Measurements from ENCODE around the gene PHACTR1.
"Not testable (repeated sequence)": the region's sequence is repeated elsewhere in the genome, so short reads cannot be mapped to it uniquely, and the experiment has no call there.

PHACTR1 gene

GRCh38 chr6:12916006-12916405 lies 199.4 kb downstream of the PHACTR1 start:
- DNase-seq: no peak

GRCh38 chr6:12916420-12917136 lies 200.0 kb downstream of the PHACTR1 start:
- DNase-seq: no peak

GRCh38 chr6:12921467-12921866 lies 204.9 kb downstream of the PHACTR1 start:
- no peak for DNase-seq

DNA sequence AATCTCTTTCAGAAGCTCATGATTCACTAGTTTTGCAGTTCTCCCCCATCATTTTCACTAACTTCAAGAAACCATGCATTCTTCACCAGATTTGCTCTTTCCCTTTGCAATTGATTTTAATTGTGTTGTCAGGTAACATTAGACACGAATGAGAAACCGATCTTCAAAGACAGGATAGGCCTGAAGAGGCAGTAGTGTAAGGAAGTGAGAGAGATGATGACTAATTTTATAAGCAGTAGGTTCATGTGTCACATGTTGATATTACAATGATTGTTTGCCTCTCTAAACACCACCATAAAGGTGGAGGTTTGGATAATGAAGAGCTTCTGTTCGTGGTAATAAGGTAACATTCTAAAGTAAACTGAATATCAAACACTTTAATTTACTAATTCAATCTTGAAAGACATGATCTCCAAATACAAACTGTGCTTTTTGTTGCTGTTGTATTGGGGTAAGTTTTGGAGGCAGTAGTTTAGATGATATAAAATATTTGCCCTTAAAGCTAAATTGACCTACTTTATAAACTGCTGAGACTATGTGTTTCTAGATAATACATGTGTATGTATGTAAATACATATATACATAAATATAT lies 207.2 kb downstream of the PHACTR1 start:
- no peak for DNase-seq

- no peak for DNase-seq
Observed at GRCh38 chr6:12924911-12925310, 208.3 kb downstream of the PHACTR1 start.

DNA sequence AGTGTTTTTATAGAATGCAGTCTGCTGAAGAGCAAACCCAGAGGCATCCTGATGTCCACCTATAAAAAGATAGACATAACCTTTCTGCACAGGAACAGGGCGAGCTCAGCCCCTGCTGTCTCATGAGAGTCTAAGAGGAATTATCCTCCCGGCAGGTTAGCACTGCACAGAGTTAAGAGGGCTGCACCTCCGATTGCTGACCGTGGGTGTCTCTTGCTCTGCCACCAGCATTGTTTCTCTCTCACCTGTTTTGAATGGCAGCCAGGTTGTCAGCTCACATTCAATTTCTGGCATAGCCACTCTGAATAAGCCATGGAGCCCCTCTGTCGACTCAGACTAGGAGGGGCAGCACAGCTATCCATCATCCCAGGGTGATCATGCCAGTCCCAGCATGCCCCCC lies 211.2 kb downstream of the PHACTR1 start:
- DNase-seq: no peak

- DNase-seq: no peak
Observed at GRCh38 chr6:12929678-12930077, 213.1 kb downstream of the PHACTR1 start.

DNA sequence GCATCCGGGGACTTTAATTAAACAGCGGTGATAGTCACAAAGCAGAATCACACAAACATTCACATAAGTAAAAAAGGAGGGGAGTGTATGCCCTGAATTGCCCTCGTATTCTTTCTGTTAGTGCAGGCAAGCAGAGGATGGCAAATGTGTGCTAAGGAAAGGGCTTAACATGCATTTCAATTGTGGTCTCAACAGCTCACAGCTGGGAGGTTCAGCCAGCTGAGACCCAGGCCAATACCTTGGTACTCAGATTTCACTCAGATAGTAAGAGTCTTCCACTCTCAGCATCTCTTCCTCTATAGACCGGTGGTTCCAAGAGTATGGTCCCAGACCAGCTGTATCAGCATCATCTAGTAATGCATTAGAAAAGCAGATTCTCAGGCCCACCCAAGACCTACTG lies 215.1 kb downstream of the PHACTR1 start:
- no peak for DNase-seq

DNA sequence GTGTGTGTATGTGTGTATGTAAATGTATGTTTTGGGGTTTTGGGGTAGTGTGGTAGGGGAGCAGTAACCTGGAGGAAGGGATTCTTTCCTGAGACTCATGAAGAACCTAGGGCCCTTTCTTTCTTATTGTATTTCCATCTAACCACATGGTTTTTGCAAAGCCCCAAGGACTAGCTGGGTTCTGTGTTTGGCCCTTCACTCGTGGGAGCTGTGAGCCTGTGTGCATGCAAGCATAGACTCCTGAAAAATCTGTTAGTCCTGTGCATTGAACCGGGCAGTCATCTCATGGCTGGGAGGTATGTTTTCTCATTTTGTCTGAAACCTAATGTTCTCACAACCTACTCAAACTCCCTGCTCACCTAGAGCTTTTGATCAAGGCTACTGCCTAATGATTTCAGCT lies 219.1 kb downstream of the PHACTR1 start:
- no peak for DNase-seq

DNA sequence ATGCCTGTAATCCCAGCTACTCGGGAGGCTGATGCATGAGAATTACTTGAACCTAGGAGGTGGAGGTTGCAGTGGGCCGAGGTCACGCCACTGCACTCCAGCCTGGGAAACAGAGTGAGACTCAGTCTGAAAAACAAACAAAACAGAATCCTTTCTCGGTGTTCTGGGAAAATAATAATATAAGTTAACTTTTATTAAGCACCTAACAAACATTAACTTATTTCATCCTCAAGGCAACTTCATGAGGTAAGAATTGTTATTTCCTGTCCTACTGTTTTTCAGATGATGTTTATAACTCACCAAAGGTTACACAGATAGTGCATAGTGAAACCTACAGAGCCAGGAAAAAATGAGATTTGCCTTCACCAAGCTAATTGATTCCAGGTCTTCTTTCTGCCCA lies 221.4 kb downstream of the PHACTR1 start:
- DNase-seq: no peak

DNA sequence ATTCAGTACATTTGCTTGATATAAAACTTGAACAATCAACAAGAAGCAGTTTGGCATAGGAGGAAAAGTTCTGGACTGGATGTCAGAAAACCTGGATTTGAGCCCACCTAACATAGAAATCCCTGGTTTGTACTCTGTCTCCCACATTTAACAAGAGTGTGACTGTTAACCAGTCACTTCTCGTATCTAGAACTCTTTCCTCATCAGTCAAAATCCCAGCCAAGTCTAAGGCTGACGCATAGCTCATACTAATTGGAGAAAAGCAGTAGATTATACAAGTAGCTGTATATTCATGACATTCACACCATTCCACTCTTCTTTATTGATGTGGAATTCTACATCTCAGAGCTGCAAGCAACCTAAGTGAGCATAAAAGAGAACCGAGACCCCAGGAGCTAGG lies 222.7 kb downstream of the PHACTR1 start:
- no peak for DNase-seq

DNA sequence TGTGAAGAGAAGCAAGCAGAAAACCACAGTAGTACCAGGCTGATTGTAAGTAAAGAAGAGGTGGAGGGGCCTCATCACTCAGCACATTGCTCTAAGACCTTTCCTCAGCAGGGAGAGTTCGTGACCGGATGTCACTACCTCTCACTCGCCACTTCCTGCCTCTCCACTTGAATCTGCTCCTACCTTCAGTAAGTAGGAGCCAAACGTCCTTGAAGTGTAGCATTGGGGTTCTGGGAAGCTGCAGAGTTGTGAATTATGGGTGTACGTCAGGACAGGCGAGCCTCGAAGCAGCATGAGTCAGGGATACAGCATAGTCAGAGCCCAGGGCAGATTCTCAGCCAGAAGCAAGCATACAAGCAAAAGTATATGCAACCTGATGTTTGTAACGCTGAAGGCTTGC lies 224.9 kb downstream of the PHACTR1 start:
- DNase-seq: no peak

DNA sequence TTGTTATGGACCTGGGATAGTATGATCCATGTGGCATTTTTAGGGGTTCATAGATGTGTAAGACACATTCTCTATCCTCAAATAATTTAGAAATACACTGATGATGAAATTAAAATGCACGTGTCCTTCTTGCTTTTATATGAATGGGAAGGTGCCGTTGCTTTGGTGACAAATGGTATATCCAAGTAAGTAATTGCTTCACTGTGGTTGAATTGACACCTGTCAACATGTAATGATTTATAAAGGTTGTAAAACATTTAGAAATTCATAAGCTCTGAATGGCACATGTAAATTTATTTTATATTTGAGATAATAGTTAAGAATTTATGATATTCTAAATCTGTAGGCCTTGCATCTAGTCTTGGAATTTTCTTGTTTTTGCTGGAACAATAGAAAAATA lies 227.0 kb downstream of the PHACTR1 start:
- DNase-seq: no peak

DNA sequence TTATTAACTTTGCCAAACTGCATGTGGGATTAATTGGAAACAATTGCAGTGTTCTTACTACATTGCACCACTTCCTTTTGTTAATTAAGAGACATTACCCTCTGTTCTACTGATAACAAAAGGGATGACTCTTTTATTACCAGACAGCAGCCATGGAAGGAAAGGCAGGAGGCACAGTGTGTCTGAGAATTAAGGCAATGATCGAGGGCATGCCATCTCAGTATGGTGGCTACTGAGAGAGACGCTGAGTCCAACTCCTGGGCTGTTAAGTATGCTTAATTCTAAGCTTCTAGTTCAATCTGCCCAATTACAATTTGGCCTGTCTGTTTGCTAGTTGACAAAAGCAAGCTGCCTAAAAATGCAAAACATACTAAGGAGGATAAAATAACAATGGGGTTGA lies 227.4 kb downstream of the PHACTR1 start:
- DNase-seq: no peak

- not testable (repeated sequence) for DNase-seq
Observed at GRCh38 chr6:12944528-12944927, 228.0 kb downstream of the PHACTR1 start.

DNA sequence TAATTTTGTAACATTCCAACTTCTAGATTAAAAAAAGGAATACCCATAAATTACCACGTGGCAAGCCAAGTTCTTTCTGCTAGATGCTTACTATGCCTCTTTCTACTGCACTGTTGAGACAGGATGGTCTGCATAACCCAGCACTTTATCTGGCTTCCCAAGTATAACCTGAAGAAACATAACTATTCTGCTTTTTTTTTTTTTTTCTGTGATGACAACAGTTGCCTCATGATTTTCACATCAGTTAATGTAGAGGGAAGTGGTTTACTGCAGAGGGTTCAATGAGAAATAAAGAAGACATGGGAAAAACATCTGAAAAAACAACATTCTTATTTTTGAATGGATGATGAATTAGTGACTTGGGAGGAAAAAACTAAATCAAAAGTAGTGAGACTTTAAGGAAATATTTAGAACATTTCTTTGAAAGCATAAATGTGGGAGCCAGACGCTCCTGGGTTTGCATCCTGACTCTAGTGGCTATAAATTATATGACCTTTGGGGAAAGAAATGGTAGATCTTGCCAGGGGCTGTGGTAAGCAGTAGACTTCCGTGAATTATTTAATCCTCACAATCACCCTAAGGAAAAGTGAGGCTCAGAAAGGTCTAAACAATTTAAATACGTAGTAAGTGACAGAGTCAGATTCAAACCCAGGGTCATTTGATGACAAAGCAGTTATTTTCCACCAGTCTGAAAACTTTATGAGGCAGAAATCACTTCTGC lies 230.7 kb downstream of the PHACTR1 start:
- DNase-seq: no peak

GRCh38 chr6:12947967-12948366 lies 231.4 kb downstream of the PHACTR1 start:
- DNase-seq: no peak

DNA sequence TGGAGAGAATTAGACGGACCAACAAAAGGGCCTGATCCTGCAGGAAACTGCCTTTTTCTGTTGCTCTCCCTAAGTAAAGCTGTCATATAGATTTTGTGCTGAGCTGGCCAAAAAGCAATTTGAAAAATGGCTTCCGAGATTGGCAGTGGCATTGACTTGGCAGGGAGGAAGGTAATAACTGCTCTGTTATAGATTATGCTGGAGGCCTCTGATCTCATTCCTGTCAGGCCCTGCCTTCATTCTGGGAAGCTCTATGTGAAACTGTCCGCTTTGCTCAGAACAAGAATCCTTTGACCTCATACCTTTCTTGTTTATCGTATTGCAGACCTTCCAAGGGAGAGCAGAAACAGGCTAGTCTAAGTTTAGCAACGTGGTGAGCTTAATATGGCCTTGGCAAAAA lies 234.4 kb downstream of the PHACTR1 start:
- DNase-seq: no peak

- DNase-seq: no peak
Observed at GRCh38 chr6:12951415-12951814, 234.8 kb downstream of the PHACTR1 start.

- no peak for DNase-seq
Observed at GRCh38 chr6:12952318-12952717, 235.8 kb downstream of the PHACTR1 start.

DNA sequence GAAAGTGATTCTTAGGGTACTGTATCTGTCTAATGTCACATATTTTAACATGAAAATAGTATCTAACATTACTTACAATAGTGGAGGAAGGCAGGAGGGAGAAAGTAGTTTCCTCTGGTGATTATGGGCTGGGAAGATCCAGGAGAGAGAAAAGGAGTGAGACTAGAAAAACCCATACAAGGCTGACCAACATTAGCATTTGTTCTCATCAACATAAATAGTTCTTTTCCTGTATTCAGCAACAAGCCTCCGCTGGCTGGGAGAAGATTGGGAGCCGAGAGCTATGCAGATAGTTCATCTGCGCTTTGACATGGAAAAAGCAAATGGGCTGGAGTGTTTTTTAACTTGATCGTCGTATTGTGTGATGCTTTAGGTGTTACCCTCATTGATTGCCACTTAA lies 239.4 kb downstream of the PHACTR1 start:
- no peak for DNase-seq

DNA sequence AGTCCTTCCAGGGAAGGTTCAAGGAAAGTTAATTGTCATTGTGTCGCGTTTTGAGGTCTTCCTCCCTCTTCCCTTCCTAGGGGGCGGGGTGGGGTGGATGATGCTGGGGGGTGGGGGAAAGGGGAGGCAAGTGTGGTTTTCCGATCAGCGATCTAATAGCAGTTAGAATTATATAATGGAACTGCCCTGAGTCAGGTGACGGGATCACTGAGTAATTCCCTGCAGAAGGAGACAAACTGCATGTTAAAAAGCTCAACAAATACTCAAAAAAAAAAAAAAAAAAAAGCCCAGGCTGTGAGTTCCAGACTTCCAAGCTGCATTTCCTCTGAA lies 240.4 kb downstream of the PHACTR1 start:
- no peak for DNase-seq

DNA sequence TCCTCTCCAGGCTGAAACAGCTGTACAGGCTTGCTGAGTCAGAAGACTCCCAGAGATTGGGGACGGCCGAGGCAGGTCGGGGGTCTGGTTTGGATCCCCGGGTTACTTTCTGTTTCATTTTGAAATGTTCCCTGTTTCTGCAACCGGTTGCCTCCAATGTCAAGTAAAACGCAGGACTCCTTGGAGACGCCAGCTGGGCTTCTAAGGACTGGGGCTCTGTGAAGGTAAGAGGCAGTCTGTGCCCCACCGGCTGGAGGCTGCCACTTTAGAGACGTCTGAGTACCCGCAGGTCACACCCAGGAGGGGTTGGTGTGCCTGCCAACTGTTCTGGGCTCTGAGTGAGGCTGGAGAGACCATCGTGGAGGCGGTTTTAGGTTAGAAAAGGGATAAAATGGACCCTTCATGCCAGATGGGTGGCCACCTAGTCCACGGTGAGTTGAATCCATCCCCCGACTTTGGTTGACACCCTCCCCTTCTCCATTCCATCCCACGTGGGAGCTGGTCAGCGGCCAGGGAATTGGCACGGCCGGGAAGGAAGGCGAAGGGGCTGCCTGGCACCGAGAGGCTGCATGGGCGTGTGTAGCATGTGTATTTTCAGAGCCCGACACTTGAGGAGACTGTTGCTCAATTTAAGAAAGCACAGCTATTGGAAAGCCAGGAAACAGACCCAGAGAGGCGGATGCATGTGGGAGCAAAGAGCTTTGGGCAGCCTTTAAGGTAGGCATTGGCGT lies 240.9 kb downstream of the PHACTR1 start:
- DNase-seq: peak in 1 of 2 donors; percentile 7
